HG03280 (cell line): ENCODE results near the gene UMODL1.

ENCODE experiments used
- ATAC-seq: cut with Tn5 transposase; IDR thresholded peaks from one replicate; pipeline ENCODE4 v1.9.1; 2021; ENCODE audit warnings: mild to moderate bottlenecking, moderate library complexity; ENCODE audit not compliant: unreplicated experiment

UMODL1 gene, protein sequence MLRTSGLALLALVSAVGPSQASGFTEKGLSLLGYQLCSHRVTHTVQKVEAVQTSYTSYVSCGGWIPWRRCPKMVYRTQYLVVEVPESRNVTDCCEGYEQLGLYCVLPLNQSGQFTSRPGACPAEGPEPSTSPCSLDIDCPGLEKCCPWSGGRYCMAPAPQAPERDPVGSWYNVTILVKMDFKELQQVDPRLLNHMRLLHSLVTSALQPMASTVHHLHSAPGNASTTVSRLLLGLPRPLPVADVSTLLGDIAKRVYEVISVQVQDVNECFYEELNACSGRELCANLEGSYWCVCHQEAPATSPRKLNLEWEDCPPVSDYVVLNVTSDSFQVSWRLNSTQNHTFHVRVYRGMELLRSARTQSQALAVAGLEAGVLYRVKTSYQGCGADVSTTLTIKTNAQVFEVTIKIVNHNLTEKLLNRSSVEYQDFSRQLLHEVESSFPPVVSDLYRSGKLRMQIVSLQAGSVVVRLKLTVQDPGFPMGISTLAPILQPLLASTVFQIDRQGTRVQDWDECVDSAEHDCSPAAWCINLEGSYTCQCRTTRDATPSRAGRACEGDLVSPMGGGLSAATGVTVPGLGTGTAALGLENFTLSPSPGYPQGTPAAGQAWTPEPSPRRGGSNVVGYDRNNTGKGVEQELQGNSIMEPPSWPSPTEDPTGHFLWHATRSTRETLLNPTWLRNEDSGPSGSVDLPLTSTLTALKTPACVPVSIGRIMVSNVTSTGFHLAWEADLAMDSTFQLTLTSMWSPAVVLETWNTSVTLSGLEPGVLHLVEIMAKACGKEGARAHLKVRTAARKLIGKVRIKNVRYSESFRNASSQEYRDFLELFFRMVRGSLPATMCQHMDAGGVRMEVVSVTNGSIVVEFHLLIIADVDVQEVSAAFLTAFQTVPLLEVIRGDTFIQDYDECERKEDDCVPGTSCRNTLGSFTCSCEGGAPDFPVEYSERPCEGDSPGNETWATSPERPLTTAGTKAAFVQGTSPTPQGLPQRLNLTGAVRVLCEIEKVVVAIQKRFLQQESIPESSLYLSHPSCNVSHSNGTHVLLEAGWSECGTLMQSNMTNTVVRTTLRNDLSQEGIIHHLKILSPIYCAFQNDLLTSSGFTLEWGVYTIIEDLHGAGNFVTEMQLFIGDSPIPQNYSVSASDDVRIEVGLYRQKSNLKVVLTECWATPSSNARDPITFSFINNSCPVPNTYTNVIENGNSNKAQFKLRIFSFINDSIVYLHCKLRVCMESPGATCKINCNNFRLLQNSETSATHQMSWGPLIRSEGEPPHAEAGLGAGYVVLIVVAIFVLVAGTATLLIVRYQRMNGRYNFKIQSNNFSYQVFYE

DNA sequence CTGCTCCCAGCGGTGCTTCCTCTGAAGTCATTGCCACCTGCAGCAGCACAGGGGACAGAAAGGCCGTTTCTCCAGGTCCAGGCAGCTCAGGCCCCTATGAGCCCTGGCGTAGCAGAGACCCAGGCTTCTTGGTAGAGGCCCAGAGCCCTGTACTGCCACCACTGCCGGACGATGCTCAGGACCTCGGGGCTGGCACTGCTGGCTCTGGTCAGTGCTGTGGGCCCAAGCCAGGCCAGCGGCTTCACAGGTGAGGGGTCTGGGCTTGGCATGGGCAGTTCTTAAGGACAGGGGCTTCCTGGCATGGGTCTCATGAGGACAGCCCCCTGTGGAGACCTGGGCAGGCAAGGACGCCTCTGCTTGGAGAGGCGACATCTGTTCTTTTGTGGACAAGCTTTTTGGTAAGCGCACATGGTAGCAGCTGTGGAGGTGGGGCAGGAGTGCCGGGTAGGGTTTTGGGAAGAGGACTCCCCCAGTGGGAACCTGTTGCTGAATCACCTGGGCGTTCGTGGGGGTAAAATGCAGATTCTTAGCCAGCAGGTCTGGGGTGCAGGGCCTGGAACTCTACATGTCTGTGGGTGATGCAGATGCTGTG, at the start of gene UMODL1:
Gene UMODL1 (plus strand): TSS at position 172 of the 592 bp plus-strand sequence. CDS start 0 bp downstream, at position 172.
- ATAC-seq, result no peak

DNA sequence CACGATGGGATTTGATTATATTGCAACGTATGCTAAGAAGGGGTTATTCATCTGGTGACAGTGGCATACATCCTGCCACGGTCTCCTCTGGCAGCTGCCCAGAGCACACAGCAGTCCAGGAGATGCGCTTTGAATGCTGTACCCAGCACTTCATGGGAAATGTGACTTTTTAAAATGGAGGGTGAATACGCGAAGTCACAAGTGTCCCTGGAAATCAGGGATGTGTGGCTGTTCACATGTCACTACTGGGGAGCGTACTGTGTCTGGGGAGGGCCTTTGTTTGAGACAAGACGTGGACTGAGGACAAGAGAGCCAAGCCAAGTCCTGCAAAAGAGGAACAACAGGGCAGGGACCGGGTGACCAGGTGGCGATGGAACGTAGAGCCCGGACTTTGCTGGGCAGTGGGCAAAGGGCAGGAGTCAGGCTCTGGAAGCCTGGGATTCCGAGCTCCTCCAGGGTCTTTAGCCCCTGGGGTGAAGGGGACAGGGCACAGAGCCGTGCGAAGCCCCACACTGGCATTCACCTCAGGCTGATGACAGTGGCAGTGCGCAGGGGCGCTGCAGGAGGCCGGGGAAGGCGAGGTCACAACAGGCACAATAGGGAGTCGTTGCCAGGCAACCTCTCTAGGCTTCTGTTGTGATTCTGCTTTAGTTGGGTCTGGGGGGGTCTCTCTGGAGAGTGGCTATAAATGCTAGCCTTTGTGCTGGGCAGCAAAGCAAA, 49.6 kb upstream of the UMODL1 start:
- no peak for ATAC-seq

DNA sequence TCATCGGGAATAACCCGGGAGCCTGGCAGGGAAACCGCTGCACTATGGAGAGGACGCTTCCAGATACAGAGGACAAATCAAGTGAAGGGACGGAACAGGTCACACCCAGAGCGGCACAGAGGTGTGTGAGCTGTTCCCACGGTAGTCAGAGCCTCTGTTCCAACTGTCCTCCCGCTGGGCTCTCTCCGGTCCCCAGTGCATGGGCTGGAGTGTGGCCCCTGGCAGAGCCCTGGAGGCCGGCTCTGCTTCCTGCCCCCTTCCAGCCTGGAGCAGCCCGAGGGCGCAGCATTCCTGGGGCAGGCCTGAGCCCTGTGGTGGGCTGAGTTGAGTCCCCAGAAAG, 49.1 kb upstream of the UMODL1 start:
- no peak for ATAC-seq

DNA sequence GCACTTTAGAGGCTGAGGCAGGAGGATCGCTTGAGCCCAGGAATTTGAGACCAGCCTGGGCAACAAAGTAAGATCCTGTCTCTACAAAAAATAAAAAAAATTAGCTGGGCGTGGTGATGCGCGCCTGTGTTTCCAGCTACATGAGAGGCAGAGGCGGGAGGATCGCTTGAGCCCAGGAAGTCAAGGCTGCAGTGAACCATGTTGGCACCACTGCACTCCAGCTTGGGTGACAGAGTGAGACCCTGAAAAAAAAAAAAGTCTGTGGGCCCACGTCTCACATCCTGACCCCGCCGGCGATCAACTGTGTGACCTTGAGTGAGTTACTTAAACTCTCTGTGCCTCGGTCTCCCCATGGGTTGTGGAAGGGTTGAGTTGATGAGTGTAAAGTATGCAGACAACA, 48.2 kb upstream of the UMODL1 start:
- no peak for ATAC-seq

DNA sequence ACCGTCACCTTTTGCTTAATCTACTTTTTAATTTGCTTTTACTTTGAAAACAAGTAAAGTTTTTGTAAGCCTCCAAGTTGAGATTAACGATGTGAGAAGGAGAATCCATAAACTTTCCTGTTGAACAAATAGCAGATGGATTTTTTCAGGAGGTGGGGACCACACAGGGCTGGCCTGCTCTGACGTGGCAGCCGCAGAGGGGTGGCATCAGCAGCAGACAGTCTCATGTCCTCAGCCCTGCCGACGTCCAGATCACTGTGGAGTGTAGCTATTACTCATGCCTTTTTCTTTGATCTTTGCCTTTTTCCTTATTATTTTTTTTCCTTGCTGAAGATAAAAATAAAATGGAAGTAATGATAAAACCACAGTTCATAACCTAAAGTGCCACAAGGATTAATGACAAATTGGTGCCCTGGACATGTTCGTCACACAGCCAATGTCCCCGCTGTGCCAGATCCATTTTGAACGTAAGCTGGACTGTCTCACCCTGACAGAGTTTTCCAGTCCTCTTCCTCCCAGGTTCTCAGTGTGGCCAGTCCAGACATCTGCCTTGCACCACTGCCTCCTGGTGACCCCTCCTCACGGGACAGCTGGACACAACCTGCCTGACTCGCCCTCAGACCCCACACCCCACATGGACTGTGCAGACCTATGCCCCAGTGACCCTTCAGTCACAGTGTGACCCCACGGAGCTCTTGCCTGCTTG, 45.6 kb upstream of the UMODL1 start:
- ATAC-seq, result no peak

DNA sequence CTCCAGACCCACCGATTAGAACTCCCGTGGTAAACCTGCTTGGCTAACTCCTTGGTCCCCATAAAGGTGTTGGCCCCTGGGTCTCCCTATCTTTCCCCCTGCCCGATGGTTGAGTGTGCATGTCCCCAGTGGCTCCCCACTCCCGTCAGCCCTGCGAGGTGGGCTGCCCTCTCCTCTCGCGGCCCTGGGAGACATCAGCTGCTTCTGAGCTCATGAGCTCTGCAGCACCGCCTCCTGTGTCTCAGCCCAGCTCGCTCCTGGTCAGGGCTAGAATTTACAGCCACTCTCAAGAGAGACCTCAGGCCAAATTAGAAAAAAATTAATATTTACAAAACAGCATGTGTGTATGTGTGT, 45.1 kb upstream of the UMODL1 start:
- no peak for ATAC-seq

DNA sequence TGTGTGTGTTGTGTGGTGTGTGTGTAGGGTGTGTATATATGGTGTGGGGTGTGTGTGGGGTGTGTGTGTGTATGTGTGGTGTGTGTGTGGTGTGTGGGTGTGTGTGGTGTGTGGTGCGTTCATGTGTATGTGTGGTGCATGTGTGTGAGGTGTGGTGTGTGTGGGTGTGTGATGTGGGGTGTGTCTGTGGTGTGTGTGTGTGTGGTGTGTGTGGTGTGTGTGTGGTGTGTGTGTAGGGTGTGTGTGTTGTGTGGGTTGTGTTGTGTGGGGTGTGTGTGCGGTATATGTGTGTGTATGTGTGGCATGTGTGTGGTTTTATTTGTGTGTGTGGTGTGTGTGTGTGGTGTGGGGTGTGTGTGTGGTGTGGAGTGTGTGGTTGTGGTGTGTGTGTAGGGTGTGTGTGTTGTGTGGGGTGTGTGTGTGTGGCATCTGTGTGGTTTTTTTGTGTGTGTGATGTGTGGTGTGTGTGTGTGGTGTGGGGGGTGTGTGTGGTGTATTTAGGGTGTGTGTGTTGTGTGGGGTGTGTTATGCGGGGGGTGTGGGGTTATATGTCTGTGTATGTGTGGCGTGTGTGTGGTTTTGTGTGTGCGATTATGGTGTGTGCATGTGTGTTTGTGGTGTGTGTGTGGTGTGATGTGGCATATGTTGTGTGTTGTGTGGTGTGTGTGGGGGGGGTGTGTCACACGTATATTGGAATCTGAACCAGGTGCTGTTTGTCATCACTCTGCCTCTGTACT, 43.9 kb upstream of the UMODL1 start:
- no peak for ATAC-seq

DNA sequence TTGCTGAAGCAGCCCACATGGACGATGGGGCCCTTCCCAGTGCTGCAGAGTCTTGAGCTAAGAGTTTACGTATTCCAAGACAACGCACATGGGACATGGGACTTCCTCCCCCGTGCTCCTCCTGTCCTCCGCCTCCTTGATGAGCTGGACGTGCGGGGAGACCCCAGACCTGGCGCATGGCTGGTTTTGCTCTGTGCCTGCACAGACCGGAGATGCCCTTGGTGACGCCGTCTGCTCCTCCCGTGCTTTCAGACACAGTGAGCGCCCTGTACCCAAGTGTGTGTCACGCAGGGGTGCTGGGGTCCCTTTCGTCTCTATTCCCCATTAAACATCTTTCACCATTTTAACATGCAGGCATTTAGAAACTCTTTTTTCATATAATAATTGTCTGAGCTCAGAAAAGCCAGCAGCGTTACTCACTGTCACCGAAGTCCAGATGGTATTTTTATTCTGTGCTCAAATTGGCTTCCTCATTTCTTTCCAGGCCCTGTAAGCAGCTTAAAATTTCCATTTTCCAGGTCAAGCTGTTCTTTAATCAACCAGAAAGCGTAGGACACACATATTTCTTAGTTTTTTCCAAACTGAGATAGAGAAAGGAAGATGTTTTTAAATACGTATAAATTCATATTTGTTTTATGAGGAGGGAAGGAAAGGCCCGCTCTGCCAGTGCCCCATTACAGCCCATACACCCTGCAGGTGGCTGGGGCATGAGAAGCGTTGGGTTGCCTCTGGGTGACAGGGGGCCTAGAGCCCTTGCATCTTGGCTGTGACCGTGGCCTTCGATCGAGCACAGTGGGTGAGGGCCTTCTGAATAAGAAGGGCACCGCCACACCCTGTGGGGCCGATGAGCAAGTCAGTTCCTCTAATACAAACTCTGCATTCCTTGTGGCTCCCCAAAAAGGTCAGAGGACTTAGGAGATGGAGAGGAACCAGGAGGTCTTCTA, 43.0 kb upstream of the UMODL1 start:
- ATAC-seq, result no peak

DNA sequence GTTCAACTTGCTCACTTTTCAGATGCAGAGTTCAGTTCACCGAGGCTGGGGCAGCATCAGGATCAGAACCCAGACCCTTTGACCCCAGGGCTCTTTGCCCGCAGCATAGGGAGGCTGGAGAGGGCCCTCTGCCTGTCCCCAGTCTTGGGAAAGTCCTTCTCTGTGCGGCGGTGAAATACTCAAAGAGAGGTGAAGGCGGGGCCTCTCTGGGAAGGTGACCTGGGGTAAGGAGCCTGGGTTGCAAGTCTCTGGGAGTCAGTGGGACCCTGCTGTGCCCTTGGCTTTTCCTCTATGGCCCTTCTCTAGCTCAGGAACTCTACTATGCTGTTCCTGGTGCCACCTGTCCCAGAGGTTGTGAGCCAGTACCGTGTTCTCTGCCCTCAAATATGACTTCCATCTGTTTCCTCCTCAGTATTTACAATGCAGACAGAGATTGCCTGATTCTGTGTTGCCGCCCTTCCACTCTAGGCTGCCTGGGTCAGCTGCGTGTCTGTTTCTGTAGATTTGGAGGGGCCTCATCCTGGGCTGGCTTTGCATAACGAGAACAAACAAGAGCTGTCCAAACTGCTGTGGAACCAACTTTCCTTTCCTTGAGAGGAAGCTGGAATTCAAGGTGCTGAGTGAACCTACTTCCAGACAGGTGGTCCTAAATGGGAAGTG, 42.2 kb upstream of the UMODL1 start:
- ATAC-seq, result no peak

DNA sequence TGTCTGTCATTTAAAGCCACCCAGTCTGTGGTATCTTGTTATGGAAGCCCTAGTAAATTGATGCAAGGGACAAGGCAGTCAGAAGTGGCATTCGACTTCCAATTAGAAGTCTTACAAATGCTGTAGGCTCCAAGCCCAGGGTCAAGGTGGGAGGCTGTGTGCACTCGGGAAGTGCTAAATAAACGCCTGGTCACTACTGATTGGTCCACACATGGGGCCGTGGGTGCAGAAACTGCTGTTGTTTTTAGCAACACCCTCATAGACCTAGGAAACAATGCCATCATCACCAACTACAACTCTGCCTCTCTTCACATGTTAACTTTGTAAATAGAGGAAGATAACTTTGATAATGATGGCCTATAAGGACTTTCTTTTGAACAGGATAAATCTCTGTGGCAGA, 40.8 kb upstream of the UMODL1 start:
- ATAC-seq, result no peak

DNA sequence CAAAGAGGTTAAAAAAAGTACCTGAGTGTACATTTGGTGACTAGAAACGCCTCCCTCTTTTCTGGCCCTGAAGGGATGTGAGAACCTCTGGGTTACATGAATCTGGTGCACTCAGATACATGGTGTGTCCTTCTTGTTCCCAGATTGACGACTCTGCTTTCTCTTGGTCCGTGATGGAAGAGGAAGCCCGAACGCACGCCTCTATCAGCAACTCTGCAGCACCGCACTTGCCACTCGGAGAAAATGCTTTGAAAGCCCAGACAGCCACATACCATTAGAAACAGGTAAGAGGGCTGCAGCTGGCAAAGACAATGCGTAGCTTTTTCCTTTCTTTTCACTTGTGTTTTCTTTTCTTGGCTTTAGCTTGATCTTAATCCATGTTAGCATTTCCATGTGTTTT, 39.9 kb upstream of the UMODL1 start:
- ATAC-seq, result no peak

DNA sequence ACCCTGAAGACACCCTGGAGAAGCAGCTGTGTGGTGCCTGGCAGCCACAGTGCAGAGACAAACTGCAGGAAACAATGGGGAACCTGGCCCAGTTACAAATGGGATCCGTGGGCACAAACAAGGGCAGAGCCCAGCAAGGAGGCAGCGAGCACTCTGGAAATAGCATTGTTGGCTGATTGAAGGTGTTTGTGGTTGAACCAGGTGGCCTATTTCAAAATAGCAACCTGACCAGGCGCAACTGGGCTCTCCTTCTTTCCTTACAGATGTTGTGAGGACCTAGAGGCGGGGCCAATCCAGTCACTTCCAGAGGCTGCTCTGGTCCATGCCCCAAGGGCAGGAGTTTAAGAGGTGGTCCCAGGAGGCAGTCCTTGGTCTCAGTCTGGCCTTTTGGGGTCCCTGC, 39.3 kb upstream of the UMODL1 start:
- no peak for ATAC-seq

DNA sequence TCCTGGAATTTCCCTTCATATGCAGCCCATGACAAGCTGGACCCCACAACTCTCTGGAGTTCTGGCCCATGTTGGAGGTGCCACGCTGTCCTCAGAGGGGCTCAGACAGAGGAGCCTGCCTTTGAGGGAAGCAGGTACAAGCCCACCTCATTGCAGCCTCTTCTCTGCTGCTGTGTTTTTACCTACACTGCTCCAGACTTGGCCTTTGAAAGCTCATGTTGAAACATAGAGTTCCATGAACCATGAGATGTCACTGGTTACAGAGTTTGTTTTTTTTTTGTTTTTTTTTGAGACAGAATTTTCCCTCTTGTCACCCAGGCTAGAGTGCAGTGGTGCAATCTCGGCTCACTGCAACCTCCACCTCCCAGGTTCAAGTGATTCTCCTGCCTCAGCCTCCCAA, 38.9 kb upstream of the UMODL1 start:
- ATAC-seq, result no peak

DNA sequence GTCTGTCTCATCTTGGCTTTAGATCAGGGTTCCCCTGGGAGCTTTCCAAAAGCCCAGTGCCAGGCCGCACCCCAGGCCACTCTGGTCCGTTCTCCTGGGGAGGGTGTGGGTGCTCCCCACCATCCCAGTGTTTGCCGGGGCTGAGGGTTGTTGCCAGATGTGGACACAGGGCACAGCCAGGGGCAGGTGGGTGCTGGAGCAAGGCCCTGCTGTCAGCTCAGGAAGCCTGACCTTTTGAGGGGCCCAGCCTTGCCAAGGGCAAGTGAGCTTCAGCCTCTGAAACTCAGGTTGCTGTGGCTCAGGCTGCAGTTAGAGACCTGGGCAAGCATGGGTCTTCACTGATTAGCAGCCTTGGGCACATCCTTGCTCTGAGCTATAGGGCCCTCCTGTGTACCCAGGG, 38.1 kb upstream of the UMODL1 start:
- ATAC-seq, result no peak

DNA sequence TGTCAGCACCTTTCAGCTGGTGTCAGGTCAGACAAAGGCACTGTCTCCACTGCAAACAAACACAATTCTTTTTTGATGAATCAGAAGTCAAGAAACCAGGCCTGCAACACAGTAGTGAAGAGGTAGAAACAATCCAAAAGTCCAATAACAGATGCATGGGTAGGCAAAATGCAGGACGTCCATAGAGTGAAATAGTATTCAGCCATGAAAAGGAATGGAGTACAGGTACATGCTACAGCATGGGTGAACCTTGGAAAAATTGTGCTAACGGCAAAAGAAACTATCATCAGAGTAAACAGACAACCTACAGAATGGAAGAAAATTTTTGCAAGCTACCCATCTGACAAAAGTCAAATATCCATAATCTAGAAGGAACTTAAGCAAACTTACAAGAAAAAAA, 34.8 kb upstream of the UMODL1 start:
- no peak for ATAC-seq

DNA sequence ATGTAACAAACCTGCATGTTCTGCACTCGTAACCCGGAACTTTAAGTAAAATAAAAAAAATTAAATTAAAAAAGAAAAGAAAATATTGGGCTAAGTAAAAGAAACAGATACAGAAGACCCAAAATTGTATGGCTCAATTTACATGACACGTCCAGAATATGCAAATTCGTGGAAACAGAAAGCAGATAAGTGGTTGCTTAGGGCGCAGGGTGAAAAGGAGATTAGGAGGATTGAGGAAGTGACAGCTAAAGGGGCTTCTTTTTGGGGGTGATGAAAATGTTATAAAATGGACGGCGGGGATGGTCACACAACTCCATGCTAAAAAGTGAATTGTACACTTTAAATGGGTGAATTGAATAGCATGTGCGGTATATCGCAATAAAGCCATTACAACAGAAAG, 33.6 kb upstream of the UMODL1 start:
- no peak for ATAC-seq

DNA sequence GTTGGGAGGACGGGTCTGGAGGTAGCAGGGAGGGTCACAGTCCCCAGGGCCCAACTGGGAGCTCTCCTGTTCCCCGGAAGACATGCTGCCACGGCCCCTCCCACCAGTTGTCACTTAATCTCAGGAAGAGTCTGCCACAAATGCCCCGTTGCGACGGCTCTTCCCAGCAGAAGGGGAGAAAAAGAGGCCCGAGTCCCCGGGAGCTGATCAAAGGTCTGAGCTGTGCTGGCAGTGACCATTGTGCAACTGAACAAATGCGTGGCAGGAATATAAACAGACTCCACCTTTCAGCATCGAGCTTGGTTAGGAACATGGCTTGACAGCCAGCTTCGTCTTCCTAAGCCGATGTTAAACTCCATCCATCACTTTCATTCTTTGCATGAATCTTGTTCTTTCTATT, 33.2 kb upstream of the UMODL1 start:
- no peak for ATAC-seq
